HCT116 (cell line): ENCODE data around the gene PPARGC1A. TPM values are rescaled to one million over a fixed set of nuclear protein-coding genes. Genes with fewer than 3 reads are reported as not detected.

Experiments
- ATAC-seq: fragments of 200-7000 bp; cut with Tn5 transposase; 2 replicates; pipeline ENCODE4 v1.9.1; 2020; ENCODE audit warnings: mild to moderate bottlenecking, moderate library complexity
- BruUV-seq: library from RNA; stranded (reverse); fragments of 400-500 nt; replicated peaks from 2 replicates; lab custom pipeline; 2021; lab: Mats Ljungman, UMichigan
- CTCF ChIA-PET: fragments of 300-600 bp; sonication (Branson Sonifier 250); formaldehyde crosslinking; loops from one replicate; lab custom pipeline; 2021; ENCODE audit warnings: antibody characterized with exemption; lab: Charles Lee
- POLR2A ChIA-PET: fragments of 300-600, 350-600 bp; sonication (Branson Sonifier 250); formaldehyde crosslinking; loops from one replicate; lab custom pipeline; 2021; ENCODE audit warnings: antibody characterized with exemption; lab: Charles Lee
- RAD21 ChIA-PET, 2 experiments: fragments of 300-600 bp; sonication (Branson Sonifier 250); formaldehyde crosslinking; loops; one replicate each; lab custom pipeline; 2023; ENCODE audit warnings: low total read pairs in 2 of 2; ENCODE audit not compliant: uncharacterized antibody in 2 of 2, unreplicated experiment in 2 of 2, low non-redundant PET in 1 of 2; lab: Charles Lee
- DNase-seq: peaks from one replicate; pipeline ENCODE4 v3.0.0-alpha.2; 2010; ENCODE audit warnings: low read depth, low spot score
- H2AFZ ChIP-seq: fragments of 200-600 bp; shearing (Covaris generic), sonication (generic); 2 replicates; pipeline ENCODE4 v1.6.1; 2017; ENCODE audit warnings: low read depth, mixed run types, mixed read lengths, antibody characterized with exemption, low read length; ENCODE audit not compliant: poor library complexity, severe bottlenecking
- H3K27ac ChIP-seq: 2 replicates; pipeline ENCODE4 v1.5.1; 2012; ENCODE audit warnings: low read depth, low read length
- H3K27me3 ChIP-seq: fragments of 200-600 bp; sonication (generic); 2 replicates; pipeline ENCODE4 v1.6.1; 2016; ENCODE audit warnings: mixed run types, low read length, mixed read lengths; ENCODE audit not compliant: insufficient read depth
- H3K36me3 ChIP-seq, 2 experiments: fragments of 200-500 bp in 1 of 2; fragments of 200-600 bp in 1 of 2; sonication (Bioruptor generic) in 1 of 2; sonication (generic) in 1 of 2; 2 replicates each; pipeline versions ENCODE4 v1.5.1 to v1.6.1; 2014 to 2016; ENCODE audit warnings: low read length in 2 of 2, inconsistent platforms in 1 of 2, mixed read lengths in 1 of 2, mixed run types in 1 of 2; ENCODE audit not compliant: insufficient read depth in 2 of 2, control insufficient read depth in 1 of 2
- H3K4me1 ChIP-seq, 2 experiments: fragments of 200-600 bp in 1 of 2; sonication (generic) in 1 of 2; 2 replicates each; pipeline versions ENCODE4 v1.5.1 to v1.6.1; 2012 to 2017; ENCODE audit warnings: low read length in 2 of 2, inconsistent platforms in 1 of 2, mild to moderate bottlenecking in 1 of 2, mixed read lengths in 1 of 2, mixed run types in 1 of 2, moderate library complexity in 1 of 2; ENCODE audit not compliant: insufficient read depth in 2 of 2, control insufficient read depth in 1 of 2
- H3K4me2 ChIP-seq: fragments of 200-600 bp; sonication (generic); 2 replicates; pipeline ENCODE4 v1.6.1; 2017; ENCODE audit warnings: mixed run types, low read length, mixed read lengths
- H3K4me3 ChIP-seq, 2 experiments: fragments of 200-600 bp in 1 of 2; sonication (generic) in 1 of 2; replicated peaks in 1 of 2; 2 replicates each; pipeline ENCODE4 v1.5.1; 2011 to 2016; ENCODE audit warnings: low read length in 2 of 2, control low read depth in 1 of 2, low read depth in 1 of 2, mild to moderate bottlenecking in 1 of 2, mixed read lengths in 1 of 2, mixed run types in 1 of 2
- H3K79me2 ChIP-seq: fragments of 200-600 bp; sonication (generic); 2 replicates; pipeline ENCODE4 v1.6.1; 2017; ENCODE audit warnings: mild to moderate bottlenecking, mixed run types, low read length, moderate library complexity, mixed read lengths; ENCODE audit not compliant: insufficient read depth
- H3K9ac ChIP-seq: fragments of 200-600 bp; sonication (generic); 2 replicates; pipeline ENCODE4 v1.6.1; 2016; ENCODE audit warnings: low read length, mixed read lengths
- H3K9me2 ChIP-seq: fragments of 200-600 bp; sonication (generic), shearing (Covaris generic); 2 replicates; pipeline ENCODE4 v1.6.1; 2017; ENCODE audit warnings: mixed run types, mild to moderate bottlenecking, moderate library complexity; ENCODE audit not compliant: insufficient read depth
- H3K9me3 ChIP-seq, 2 experiments: fragments of 200-500 bp in 1 of 2; fragments of 200-600 bp in 1 of 2; sonication (Bioruptor generic) in 1 of 2; sonication (generic) in 1 of 2; 2 replicates each; pipeline ENCODE4 v1.6.1; 2014 to 2017; ENCODE audit warnings: low read length in 2 of 2, mixed read lengths in 2 of 2, inconsistent platforms in 1 of 2, low read depth in 1 of 2, mild to moderate bottlenecking in 1 of 2, mixed run types in 1 of 2, moderate library complexity in 1 of 2; ENCODE audit not compliant: control insufficient read depth in 1 of 2, insufficient read depth in 1 of 2
- H4K20me1 ChIP-seq: fragments of 200-600 bp; sonication (generic), shearing (Covaris generic); 2 replicates; pipeline ENCODE4 v1.6.1; 2017; ENCODE audit warnings: mixed run types, mild to moderate bottlenecking, moderate library complexity; ENCODE audit not compliant: insufficient read depth
- FOSL1 ChIP-seq: IDR thresholded peaks from 2 replicates; pipeline ENCODE4 v1.6.1; 2012; ENCODE audit warnings: low read depth
- POLR2A ChIP-seq: IDR thresholded peaks from 2 replicates; pipeline ENCODE4 v1.7.0; 2011; ENCODE audit warnings: borderline replicate concordance; ENCODE audit not compliant: insufficient read depth, insufficient read length; ENCODE audit errors: extremely low read depth
- POLR2AphosphoS5 ChIP-seq: IDR thresholded peaks from 2 replicates; pipeline ENCODE4 v1.6.1; 2011; ENCODE audit warnings: mild to moderate bottlenecking, low read depth, low read length, moderate library complexity
- SP1 ChIP-seq: IDR thresholded peaks from 2 replicates; pipeline ENCODE4 v1.6.1; 2012; ENCODE audit warnings: low read depth
- SRF ChIP-seq: IDR thresholded peaks from 2 replicates; pipeline ENCODE4 v1.6.1; 2012; ENCODE audit warnings: low read depth
- ZFX ChIP-seq: fragments of 450-650 bp; IDR thresholded peaks from 2 replicates; pipeline ENCODE4 v1.6.1; 2017
- intact Hi-C: fragments of 100-400 bp; cut with micrococcal nuclease; formaldehyde crosslinking; loops from 2 replicates; pipeline ENCODE4 v1.10.0; 2022
- total RNA-seq: library from RNA; stranded (reverse); gene quantifications from one replicate; pipeline ENCODE4 v1.2.1, GENCODE V29; 2021; ENCODE audit not compliant: unreplicated experiment
- TF ChIP-seq, protein P1 (sequence below): IDR thresholded peaks from 2 replicates; pipeline ENCODE4 v1.6.1; 2011; ENCODE audit warnings: mild to moderate bottlenecking, low read length, moderate library complexity; ENCODE audit not compliant: insufficient replicate concordance; ENCODE audit errors: extremely low read depth
- TF ChIP-seq, protein P2 (sequence below), 3 experiments: fragments of 200-600 bp in 1 of 3; sonication (generic) in 1 of 3; IDR thresholded peaks in 2 of 3; conservative IDR thresholded peaks in 1 of 3; 2 replicates each; pipeline ENCODE4 v1.5.1; 2012 to 2017; ENCODE audit warnings: low read depth in 2 of 3, low read length in 2 of 3, antibody characterized with exemption in 1 of 3, borderline replicate concordance in 1 of 3, control low read depth in 1 of 3, mild to moderate bottlenecking in 1 of 3, mixed read lengths in 1 of 3, mixed run types in 1 of 3, moderate library complexity in 1 of 3; ENCODE audit not compliant: insufficient read depth in 1 of 3

Gene PPARGC1A
- total RNA-seq, 1 experiment from 2014 or later, result not detected

DNA sequence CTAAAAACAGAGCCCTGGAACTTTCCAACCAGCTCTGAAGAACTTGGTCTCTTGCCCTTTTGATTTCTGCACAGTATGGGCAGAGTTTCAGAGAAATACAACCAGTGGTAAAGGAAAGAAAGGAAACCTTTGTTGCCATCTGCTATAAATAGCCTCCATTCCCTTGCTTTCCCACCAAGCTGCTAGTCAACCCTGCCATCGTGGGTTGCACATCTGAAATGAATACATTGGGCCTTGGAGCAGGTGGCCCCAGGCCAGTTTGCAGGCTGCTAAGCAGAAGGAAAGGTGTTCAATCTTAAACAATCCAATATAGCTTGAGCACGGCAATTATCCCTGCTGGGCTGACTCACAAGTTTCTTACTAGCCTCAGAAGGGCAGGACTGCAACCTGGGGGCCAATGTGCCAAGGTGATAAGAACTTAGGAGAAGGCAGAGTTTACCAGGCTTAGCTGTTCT, 142.5 kb downstream of the PPARGC1A start:
- H3K27ac ChIP-seq, result no peak overlapping the region
- no peak for TF ChIP-seq SRF
- TF ChIP-seq ZFX, result no peak
- no peak for TF ChIP-seq POLR2AphosphoS5
- TF ChIP-seq, protein P1, sequence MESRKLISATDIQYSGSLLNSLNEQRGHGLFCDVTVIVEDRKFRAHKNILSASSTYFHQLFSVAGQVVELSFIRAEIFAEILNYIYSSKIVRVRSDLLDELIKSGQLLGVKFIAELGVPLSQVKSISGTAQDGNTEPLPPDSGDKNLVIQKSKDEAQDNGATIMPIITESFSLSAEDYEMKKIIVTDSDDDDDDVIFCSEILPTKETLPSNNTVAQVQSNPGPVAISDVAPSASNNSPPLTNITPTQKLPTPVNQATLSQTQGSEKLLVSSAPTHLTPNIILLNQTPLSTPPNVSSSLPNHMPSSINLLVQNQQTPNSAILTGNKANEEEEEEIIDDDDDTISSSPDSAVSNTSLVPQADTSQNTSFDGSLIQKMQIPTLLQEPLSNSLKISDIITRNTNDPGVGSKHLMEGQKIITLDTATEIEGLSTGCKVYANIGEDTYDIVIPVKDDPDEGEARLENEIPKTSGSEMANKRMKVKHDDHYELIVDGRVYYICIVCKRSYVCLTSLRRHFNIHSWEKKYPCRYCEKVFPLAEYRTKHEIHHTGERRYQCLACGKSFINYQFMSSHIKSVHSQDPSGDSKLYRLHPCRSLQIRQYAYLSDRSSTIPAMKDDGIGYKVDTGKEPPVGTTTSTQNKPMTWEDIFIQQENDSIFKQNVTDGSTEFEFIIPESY, result no peak
- TF ChIP-seq SP1, result no peak
- no peak for TF ChIP-seq FOSL1
- TF ChIP-seq, protein P2, sequence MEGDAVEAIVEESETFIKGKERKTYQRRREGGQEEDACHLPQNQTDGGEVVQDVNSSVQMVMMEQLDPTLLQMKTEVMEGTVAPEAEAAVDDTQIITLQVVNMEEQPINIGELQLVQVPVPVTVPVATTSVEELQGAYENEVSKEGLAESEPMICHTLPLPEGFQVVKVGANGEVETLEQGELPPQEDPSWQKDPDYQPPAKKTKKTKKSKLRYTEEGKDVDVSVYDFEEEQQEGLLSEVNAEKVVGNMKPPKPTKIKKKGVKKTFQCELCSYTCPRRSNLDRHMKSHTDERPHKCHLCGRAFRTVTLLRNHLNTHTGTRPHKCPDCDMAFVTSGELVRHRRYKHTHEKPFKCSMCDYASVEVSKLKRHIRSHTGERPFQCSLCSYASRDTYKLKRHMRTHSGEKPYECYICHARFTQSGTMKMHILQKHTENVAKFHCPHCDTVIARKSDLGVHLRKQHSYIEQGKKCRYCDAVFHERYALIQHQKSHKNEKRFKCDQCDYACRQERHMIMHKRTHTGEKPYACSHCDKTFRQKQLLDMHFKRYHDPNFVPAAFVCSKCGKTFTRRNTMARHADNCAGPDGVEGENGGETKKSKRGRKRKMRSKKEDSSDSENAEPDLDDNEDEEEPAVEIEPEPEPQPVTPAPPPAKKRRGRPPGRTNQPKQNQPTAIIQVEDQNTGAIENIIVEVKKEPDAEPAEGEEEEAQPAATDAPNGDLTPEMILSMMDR (IDR thresholded peaks at IDR 0.05 in 2 of 3, conservative IDR thresholded peaks at IDR 0.05 in 1 of 3; ENCODE audit: borderline replicate concordance in 1 of 3, insufficient read depth in 1 of 3, low read depth in 2 of 3, low read length in 2 of 3), result no peak
- no peak for TF ChIP-seq POLR2A
- TF ChIP-seq, all 23 proteins: peak for 0
- intact Hi-C loops, result no loop called here
- BruUV-seq, result no TSS peak
- ChIA-PET RAD21 (no interaction called here), POLR2A (no interaction called here), CTCF (no interaction called here)
- no peaks in the 10 kb centered on the region for H3K9me2 ChIP-seq
- H3K9ac ChIP-seq, result no peak overlapping the region
- ATAC-seq, result no peak
- no peak overlapping the region for H2AFZ ChIP-seq
- H3K4me2 ChIP-seq, result no peak overlapping the region
- H3K27me3 ChIP-seq, result no peaks in the 10 kb centered on the region
- no peaks in the 10 kb centered on the region for H3K36me3 ChIP-seq
- H3K4me1 ChIP-seq, result no peaks in the 10 kb centered on the region
- DNase-seq, result no peak
- H3K79me2 ChIP-seq, result no peaks in the 10 kb centered on the region
- H3K4me3 ChIP-seq, result no peak overlapping the region
- H3K9me3 ChIP-seq, result peaks cover 16 to 21% of the 10 kb centered on the region in 2 experiments; a peak in 2 of 4 replicates
- no peaks in the 10 kb centered on the region for H4K20me1 ChIP-seq
